GM12878 (cell line): ENCODE data around the gene EVC. TPM values are rescaled to one million over a fixed set of nuclear protein-coding genes. Genes with fewer than 3 reads are reported as not detected.

ENCODE experiments used
- ATAC-seq: fragments of 200-7000 bp; cut with Tn5 transposase; 3 replicates; pipeline ENCODE4 v1.9.1; 2020; ENCODE audit warnings: mild to moderate bottlenecking, moderate library complexity
- Bru-seq: library from RNA; stranded (reverse); fragments of 400-500 nt; gene quantifications from one replicate; lab custom pipeline; 2021; lab: Mats Ljungman, UMichigan
- BruChase-seq, 2 experiments: library from RNA; stranded (reverse); fragments of 400-500 nt; gene quantifications; one replicate each; lab custom pipeline; 2021; lab: Mats Ljungman, UMichigan
- BruUV-seq: library from RNA; stranded (reverse); fragments of 400-500 nt; replicated peaks from 2 replicates; lab custom pipeline; 2021; lab: Mats Ljungman, UMichigan
- CTCF ChIA-PET: fragments of 300-600 bp; sonication (Branson Sonifier 250); formaldehyde crosslinking; extraction: SDS; loops from one replicate; lab custom pipeline; 2021; ENCODE audit warnings: inconsistent platforms; lab: Yijun Ruan, JAX
- POLR2A ChIA-PET: fragments of 350-600 bp; formaldehyde crosslinking; extraction: SDS; loops from one replicate; lab custom pipeline; 2021; ENCODE audit warnings: inconsistent platforms; lab: Charles Lee
- RAD21 ChIA-PET: fragments of 300-600 bp; sonication (Branson Sonifier 250); formaldehyde crosslinking; loops from one replicate; lab custom pipeline; 2023; ENCODE audit warnings: antibody characterized with exemption; ENCODE audit not compliant: unreplicated experiment; lab: Charles Lee
- SMC1A ChIA-PET: fragments of 300-600 bp; sonication (Branson Sonifier 250); formaldehyde crosslinking; loops from one replicate; lab custom pipeline; 2023; ENCODE audit not compliant: unreplicated experiment, uncharacterized antibody; lab: Charles Lee
- DNase-seq: peaks from one replicate; pipeline ENCODE4 v3.0.0-alpha.2; 2011; ENCODE audit warnings: low read depth, low spot score
- FAIRE-seq: peaks from 3 replicates; lab custom pipeline; 2011; peaks lifted over from hg19 to GRCh38; lab: Jason Lieb, UNC
- H2AFZ ChIP-seq: 2 replicates; pipeline ENCODE4 v1.6.0; 2011; ENCODE audit warnings: low read depth, low read length, control low read depth; ENCODE audit not compliant: control insufficient read depth
- H3K27ac ChIP-seq: 2 replicates; pipeline ENCODE4 v1.5.1; 2011; ENCODE audit warnings: control low read depth; ENCODE audit not compliant: control insufficient read depth, insufficient read depth
- H3K27me3 ChIP-seq, 2 experiments: replicated peaks in 1 of 2; 2 replicates each; pipeline versions ENCODE4 v1.6.0 to v1.6.1; 2011; ENCODE audit warnings: low read length in 1 of 2; ENCODE audit not compliant: control insufficient read depth in 2 of 2, insufficient read depth in 2 of 2
- H3K36me3 ChIP-seq, 2 experiments: 2 replicates each; pipeline ENCODE4 v1.5.1; 2011; ENCODE audit warnings: low read length in 1 of 2; ENCODE audit not compliant: control insufficient read depth in 2 of 2, insufficient read depth in 2 of 2
- H3K4me1 ChIP-seq: 2 replicates; pipeline ENCODE4 v1.6.1; 2011; ENCODE audit warnings: mild to moderate bottlenecking, low read length, moderate library complexity, mixed read lengths; ENCODE audit not compliant: control insufficient read depth, insufficient read depth
- H3K4me2 ChIP-seq: 2 replicates; pipeline ENCODE4 v1.6.0; 2011; ENCODE audit warnings: control low read depth; ENCODE audit not compliant: control insufficient read depth, insufficient read depth
- H3K4me3 ChIP-seq: fragments of 200-600 bp; sonication (generic); 2 replicates; pipeline ENCODE4 v1.5.1; 2016
- H3K79me2 ChIP-seq: 2 replicates; pipeline ENCODE4 v1.6.0; 2011; ENCODE audit warnings: low read length; ENCODE audit not compliant: control insufficient read depth, insufficient read depth
- H3K9ac ChIP-seq: 2 replicates; pipeline ENCODE4 v1.8.0; 2011; ENCODE audit warnings: low read length, control low read depth, mixed read lengths; ENCODE audit not compliant: control insufficient read depth, insufficient read depth
- H3K9me3 ChIP-seq: replicated peaks from 3 replicates; pipeline ENCODE4 v1.5.1; 2011; ENCODE audit warnings: mild to moderate bottlenecking, low read length; ENCODE audit not compliant: control insufficient read depth, insufficient read depth
- H4K20me1 ChIP-seq: 2 replicates; pipeline ENCODE4 v1.6.0; 2011; ENCODE audit not compliant: control insufficient read depth, insufficient read depth
- CTCF ChIP-seq, 3 experiments: IDR thresholded peaks in 2 of 3; conservative IDR thresholded peaks in 1 of 3; 2 replicates each; pipeline ENCODE4 v1.5.1; 2011; ENCODE audit warnings: low read depth in 3 of 3, low read length in 3 of 3, mild to moderate bottlenecking in 3 of 3, control low read depth in 2 of 3, moderate library complexity in 2 of 3, inconsistent platforms in 1 of 3, mixed read lengths in 1 of 3; ENCODE audit not compliant: control insufficient read depth in 2 of 3, insufficient read depth in 1 of 3; ENCODE audit errors: extremely low read depth in 1 of 3
- EGR1 ChIP-seq, 2 experiments: IDR thresholded peaks; 1 replicate in 1 of 2; 2 replicates in 1 of 2; pipeline ENCODE4 v1.6.1; 2011 to 2012; ENCODE audit warnings: low read depth in 2 of 2, low read length in 2 of 2, borderline replicate concordance in 1 of 2, mild to moderate bottlenecking in 1 of 2, moderate library complexity in 1 of 2
- GATAD2B ChIP-seq: fragments of 450-650 bp; conservative IDR thresholded peaks from 2 replicates; pipeline ENCODE4 v1.6.1; 2017; ENCODE audit warnings: low read depth, mild to moderate bottlenecking, moderate library complexity
- IKZF1 ChIP-seq: fragments of 450-650 bp; conservative IDR thresholded peaks from 2 replicates; pipeline ENCODE4 v1.6.1; 2017; ENCODE audit warnings: antibody characterized with exemption, mild to moderate bottlenecking
- PKNOX1 ChIP-seq: fragments of 450-650 bp; IDR thresholded peaks from 2 replicates; pipeline ENCODE4 v1.6.1; 2016; ENCODE audit warnings: mild to moderate bottlenecking
- SP1 ChIP-seq: IDR thresholded peaks from one replicate; pipeline ENCODE4 v1.6.1; 2011; ENCODE audit warnings: low read depth, low read length
- TAF1 ChIP-seq: IDR thresholded peaks from 2 replicates; pipeline ENCODE4 v1.6.1; 2011; ENCODE audit warnings: mild to moderate bottlenecking, low read depth, low read length, borderline replicate concordance
- TCF7 ChIP-seq: IDR thresholded peaks from 2 replicates; pipeline ENCODE4 v1.6.1; 2014; ENCODE audit warnings: antibody characterized with exemption, borderline replicate concordance
- WGBS: methylation state at CpG from one replicate; pipeline ENCODE4 v1.1.6; 2016; ENCODE audit warnings: low lambda C conversion rate; ENCODE audit not compliant: insufficient replicate concordance, insufficient coverage; ENCODE audit errors: missing lambda C conversion rate; 5-methylcytosine and 5-hydroxymethylcytosine counted together
- in situ Hi-C: fragments of 300-500 bp; cut with MboI; formaldehyde crosslinking; loops from 9 replicates; pipeline ENCODE4 v1.14.3; 2018; ENCODE audit warnings: mixed read lengths
- intact Hi-C: fragments of 100-400 bp; cut with micrococcal nuclease; formaldehyde crosslinking; loops from one replicate; pipeline ENCODE4 v1.14.2; 2022; ENCODE audit not compliant: unreplicated experiment
- long read RNA-seq, 2 experiments: library from polyadenylated mRNA; unstranded; transcript quantifications; one replicate each; pipeline ENCODE4 v2.0.0, GENCODE V29; 2019 to 2020
- polyA minus RNA-seq, 3 experiments: library from RNA; depleted of rRNA, polyadenylated mRNA; stranded (reverse); fragments of >200 nt; gene quantifications; 2 replicates each; pipeline ENCODE4 v1.2.3, GENCODE V29; 2011
- polyA plus RNA-seq, 11 experiments: library from polyadenylated mRNA; depleted of rRNA in 4 of 11; unstranded in 6 of 11; stranded (reverse) in 5 of 11; fragments of >200 nt; fragmentation: Nextera tagmentation in 4 of 11; fragmentation: Illumina TruSeq in 1 of 11; extraction: Ambion mirVana in 4 of 11; extraction: Trizol in 1 of 11; gene quantifications; 1 replicate in 1 of 11; 2 replicates in 10 of 11; pipeline versions ENCODE4 v1.2.1 to v1.2.3, GENCODE V29; 2011 to 2016; ENCODE audit warnings: inconsistent platforms in 2 of 11, missing spikeins in 2 of 11, low read depth in 1 of 11
- total RNA-seq, 4 experiments: library from RNA; depleted of rRNA in 3 of 4; stranded (reverse); fragments of >200 nt in 3 of 4; fragmentation: Illumina TruSeq in 1 of 4; extraction: Trizol in 1 of 4; gene quantifications; 2 replicates each; pipeline versions ENCODE4 v1.2.1 to v1.2.3, GENCODE V29; 2013 to 2021

EVC gene
- 162 and 193 TPM in 2 replicates for total RNA-seq (2013; cell fraction: nucleolus; rRNA removed)
- 27.1 and 29.3 TPM in 2 replicates for total RNA-seq (2014; rRNA removed)
- 22.4 and 23.0 TPM in 2 replicates for total RNA-seq (2014; rRNA removed; fragmentation: Illumina TruSeq; extraction: Trizol)
- total RNA-seq (2021), result 51.2 and 55.9 TPM in 2 replicates
- 3.5 TPM for polyA plus RNA-seq (2011; ENCODE audit: low read depth)
- polyA plus RNA-seq (2011; rRNA removed), result 6.8 and 8.8 TPM in 2 replicates
- 8.5 and 9.9 TPM in 2 replicates for polyA plus RNA-seq (2011; cell fraction: cytosol; rRNA removed)
- polyA plus RNA-seq (2011; cell fraction: nucleus; rRNA removed), result 44.5 and 74.2 TPM in 2 replicates
- polyA plus RNA-seq (2012), result 6.3 and 7.5 TPM in 2 replicates
- polyA plus RNA-seq (2014; fragmentation: Illumina TruSeq; extraction: Trizol), result 21.4 and 26.6 TPM in 2 replicates
- 1 to 10 TPM in 1 of 2 experiments, under 1 TPM in 1; 0.87 to 1.2 TPM for polyA plus RNA-seq (2014; fragmentation: Nextera tagmentation; extraction: Ambion mirVana)
- polyA plus RNA-seq (2014; rRNA removed), result 33.8 and 36.0 TPM in 2 replicates
- polyA plus RNA-seq (2016; fragmentation: Nextera tagmentation; extraction: Ambion mirVana), result 1 to 10 TPM; 2.0 to 3.0 TPM
- polyA minus RNA-seq (2011; rRNA and poly(A)+ RNA removed), result 13.7 and 22.3 TPM in 2 replicates
- polyA minus RNA-seq (2011; cell fraction: cytosol; rRNA and poly(A)+ RNA removed), result 7.4 and 10.7 TPM in 2 replicates
- polyA minus RNA-seq (2011; cell fraction: nucleus; rRNA and poly(A)+ RNA removed), result 36.5 and 58.0 TPM in 2 replicates
- percentile 79 among the genes with signal in this experiment for Bru-seq, nascent RNA
- BruChase-seq, experiment 1, labeled RNA remaining after a 6-hour chase, result percentile 82 among the genes with signal in this experiment
- percentile 73 among the genes with signal in this experiment for BruChase-seq, experiment 2, labeled RNA remaining after a 2-hour chase
- long read RNA-seq, experiment 1, partial matches to known transcripts, result 0 of 2 reads
- long read RNA-seq, experiment 1, other reads (novel, unspliced or antisense), result 2 of 2 reads
- long read RNA-seq, experiment 2, partial matches to known transcripts, result 1 of 4 reads
- long read RNA-seq, experiment 2, other reads (novel, unspliced or antisense), result 3 of 4 reads

- intact Hi-C loops, result loop anchor here (10.0 kb wide), 2 partner anchors 316 to 474 kb away; no protein-coding TSS in a partner anchor
- peak within 1 kb of the TSS; percentile 68 for H2AFZ ChIP-seq
Measured at GRCh38 chr4:5710961-5711478, at the start of gene EVC. Gene EVC (plus strand): TSS chr4:5711201. CDS start chr4:5711381, 180 bp downstream.

More at GRCh38 chr4:5710961-5711478, at the start of gene EVC:
- Histone ChIP-seq H3K4me1 (peaks cover 3% of the 10 kb centered on the region; the same call in 1 of the 2 replicates), H3K36me3 (no peaks in the 10 kb centered on the region), H3K9me3 (peaks cover 4% of the 10 kb centered on the region; the same call in 2 of the 3 replicates), H3K4me2 (peak within 1 kb of the TSS; percentile 73), H3K4me3 (peak within 1 kb of the TSS; percentile 72), H3K27me3 (no peaks in the 10 kb centered on the region), H3K79me2 (peaks cover 18% of the 10 kb centered on the region), H3K9ac (peak within 1 kb of the TSS; percentile 64), H3K27ac (peak within 1 kb of the TSS; percentile 78), H4K20me1 (no peaks in the 10 kb centered on the region)
- in situ Hi-C loops, result no loop called here
- FAIRE-seq, result no peak
- no TSS peak for BruUV-seq
- peak; percentile 58 for ATAC-seq
- CTCF ChIA-PET, result interaction anchor here (0.6 kb wide), 1 partner anchor 35 kb away, joined by 3 read pairs; no protein-coding TSS in a partner anchor
- DNase-seq, result no peak
- WGBS, result 51% methylated on average over 21 of the region's 49 CpGs
- RAD21 ChIA-PET, result no interaction called here
- POLR2A ChIA-PET, result no interaction called here
- peak; percentile 37; the same call in 1 of the 2 replicates for TF ChIP-seq TAF1
- peak in 1 of 2 experiments; percentile 34; a peak in 1 of 3 replicates for TF ChIP-seq EGR1 (IDR thresholded peaks at IDR 0.05; ENCODE audit: borderline replicate concordance in 1 of 2, low read depth in 2 of 2, low read length in 2 of 2)
- 0 out of 6 replicates have a peak, but pooled peaks of 1 of the 3 experiments have one; percentile 1 for TF ChIP-seq CTCF (IDR thresholded peaks at IDR 0.05 in 2 of 3, conservative IDR thresholded peaks at IDR 0.05 in 1 of 3; ENCODE audit: control insufficient read depth in 2 of 3, extremely low read depth in 1 of 3, insufficient read depth in 1 of 3, low read depth in 3 of 3, low read length in 3 of 3)
- TF ChIP-seq GATAD2B, result 0 out of 2 replicates have a peak, but pooled peaks have one; percentile 17
- 0 out of 2 replicates have a peak, but pooled peaks have one; percentile 36 for TF ChIP-seq IKZF1
- no peak for TF ChIP-seq PKNOX1
- no peak for TF ChIP-seq TCF7
- TF ChIP-seq SP1, result no peak
- SMC1A ChIA-PET, result no interaction called here
